Measurements from ENCODE around the gene CFAP61.

DNA sequence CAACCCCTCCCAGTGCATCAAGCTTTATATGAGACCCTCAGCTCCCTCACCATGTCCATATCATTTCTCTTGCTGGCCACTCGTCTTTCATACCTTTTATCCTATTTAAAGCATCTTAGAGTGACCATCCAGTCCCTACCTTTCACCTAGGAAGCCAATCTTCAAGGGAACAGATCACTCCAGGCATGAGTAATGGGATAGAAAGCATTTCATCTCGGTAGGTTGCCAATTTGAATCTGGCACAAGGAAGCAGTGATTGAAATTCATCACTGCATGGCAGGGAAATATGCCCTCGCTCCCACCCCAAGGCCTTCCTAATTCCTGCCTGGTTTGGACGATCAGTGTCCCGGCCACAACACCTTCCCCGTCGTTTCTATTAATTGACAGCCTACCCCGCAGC lies 150.4 kb downstream of the CFAP61 start:
- TF ChIP-seq POLR2AphosphoS5 (IDR thresholded peaks at IDR 0.05) (no peak), POLR2A (IDR thresholded peaks at IDR 0.05) (no peak)
- TF ChIP-seq, protein P1, sequence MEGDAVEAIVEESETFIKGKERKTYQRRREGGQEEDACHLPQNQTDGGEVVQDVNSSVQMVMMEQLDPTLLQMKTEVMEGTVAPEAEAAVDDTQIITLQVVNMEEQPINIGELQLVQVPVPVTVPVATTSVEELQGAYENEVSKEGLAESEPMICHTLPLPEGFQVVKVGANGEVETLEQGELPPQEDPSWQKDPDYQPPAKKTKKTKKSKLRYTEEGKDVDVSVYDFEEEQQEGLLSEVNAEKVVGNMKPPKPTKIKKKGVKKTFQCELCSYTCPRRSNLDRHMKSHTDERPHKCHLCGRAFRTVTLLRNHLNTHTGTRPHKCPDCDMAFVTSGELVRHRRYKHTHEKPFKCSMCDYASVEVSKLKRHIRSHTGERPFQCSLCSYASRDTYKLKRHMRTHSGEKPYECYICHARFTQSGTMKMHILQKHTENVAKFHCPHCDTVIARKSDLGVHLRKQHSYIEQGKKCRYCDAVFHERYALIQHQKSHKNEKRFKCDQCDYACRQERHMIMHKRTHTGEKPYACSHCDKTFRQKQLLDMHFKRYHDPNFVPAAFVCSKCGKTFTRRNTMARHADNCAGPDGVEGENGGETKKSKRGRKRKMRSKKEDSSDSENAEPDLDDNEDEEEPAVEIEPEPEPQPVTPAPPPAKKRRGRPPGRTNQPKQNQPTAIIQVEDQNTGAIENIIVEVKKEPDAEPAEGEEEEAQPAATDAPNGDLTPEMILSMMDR (IDR thresholded peaks at IDR 0.05), result no peak

All from breast epithelium (tissue), 3 donors.